Coronary artery (tissue), 2 donors: Measurements from ENCODE around the gene TXNDC17.
"Not testable (repeated sequence)": the region's sequence is repeated elsewhere in the genome, so short reads cannot be mapped to it uniquely, and the experiment has no call there.

Experiments
- DNase-seq: peaks from one replicate; pipeline ENCODE4 v3.0.0-alpha.2; 2017; ENCODE audit warnings: low spot score
- H3K27ac ChIP-seq, 2 donors: fragments of 200-600 bp; sonication (generic); one replicate each; pipeline ENCODE4 v1.5.1; 2016 to 2019
- H3K4me3 ChIP-seq: fragments of 200-600 bp; sonication (generic); 2 replicates; pipeline ENCODE4 v1.5.1; 2016; ENCODE audit warnings: mild to moderate bottlenecking, moderate library complexity
- CTCF ChIP-seq: fragments of 200-600 bp; sonication (generic); IDR thresholded peaks from one replicate; pipeline ENCODE4 v1.5.1; 2019; ENCODE audit warnings: antibody characterized with exemption

TXNDC17 gene

GRCh38 chr17:6654841-6655731, 14.2 kb downstream of the TXNDC17 start:
- H3K4me3 ChIP-seq = peak overlapping the region; percentile 27
- H3K27ac ChIP-seq = no peak overlapping the region
- no peak for DNase-seq
- TF ChIP-seq CTCF = no peak

GRCh38 chr17:6655732-6656361, 15.0 kb downstream of the TXNDC17 start:
- not testable (repeated sequence) for H3K27ac ChIP-seq, DNase-seq
- H3K4me3 ChIP-seq = peak overlapping the region; percentile 45

GRCh38 chr17:6656797-6657632, 16.2 kb downstream of the TXNDC17 start:
- not testable (repeated sequence) for DNase-seq
- peak overlapping the region; percentile 28 for H3K4me3 ChIP-seq

GRCh38 chr17:6657633-6658287, 16.9 kb downstream of the TXNDC17 start:
- no peak for TF ChIP-seq CTCF

More at GRCh38 chr17:6656797-6657632, 16.2 kb downstream of the TXNDC17 start:
- not testable (repeated sequence) for H3K27ac ChIP-seq

GRCh38 chr17:6658411-6658810, 17.6 kb downstream of the TXNDC17 start:
- H3K4me3 ChIP-seq, H3K27ac ChIP-seq, DNase-seq: not testable (repeated sequence)

More at GRCh38 chr17:6657633-6658287, 16.9 kb downstream of the TXNDC17 start:
- no peak overlapping the region for H3K4me3 ChIP-seq
- no peak overlapping the region for H3K27ac ChIP-seq
- DNase-seq = no peak

GRCh38 chr17:6660101-6660500, 19.2 kb downstream of the TXNDC17 start:
- no peak for TF ChIP-seq CTCF
- DNase-seq = no peak
- Histone ChIP-seq H3K27ac (no peak overlapping the region), H3K4me3 (no peak overlapping the region)

GRCh38 chr17:6660805-6661463, 20.1 kb downstream of the TXNDC17 start:
- no peak for DNase-seq
- Histone ChIP-seq H3K27ac (no peak overlapping the region), H3K4me3 (no peak overlapping the region)
- no peak for TF ChIP-seq CTCF
